Upper lobe of right lung (tissue), 1 donor: ENCODE data around the gene CPSF6. TPM values are rescaled to one million over a fixed set of nuclear protein-coding genes. Genes with fewer than 3 reads are reported as not detected.

Experiments
- ATAC-seq: fragments of 200-7000 bp; cut with Tn5 transposase; one replicate; pipeline ENCODE4 v1.9.1; 2020; ENCODE audit warnings: mild to moderate bottlenecking, moderate library complexity
- DNase-seq: peaks from one replicate; pipeline ENCODE4 v3.0.0-alpha.2; 2020
- H3K27ac ChIP-seq: fragments of 200-600 bp; one replicate; pipeline ENCODE4 v1.8.0; 2022
- H3K27me3 ChIP-seq: fragments of 200-600 bp; one replicate; pipeline ENCODE4 v1.8.0; 2022; ENCODE audit warnings: mild to moderate bottlenecking
- H3K36me3 ChIP-seq: fragments of 200-600 bp; one replicate; pipeline ENCODE4 v1.8.0; 2022
- H3K4me1 ChIP-seq: fragments of 200-600 bp; one replicate; pipeline ENCODE4 v1.8.0; 2022
- H3K4me3 ChIP-seq: fragments of 200-600 bp; one replicate; pipeline ENCODE4 v1.8.0; 2022; ENCODE audit warnings: mild to moderate bottlenecking
- H3K9me3 ChIP-seq: fragments of 200-600 bp; one replicate; pipeline ENCODE4 v1.8.0; 2022
- CTCF ChIP-seq: fragments of 200-600 bp; IDR thresholded peaks from one replicate; pipeline ENCODE4 v1.8.0; 2022; ENCODE audit warnings: antibody characterized with exemption
- intact Hi-C: fragments of 100-400 bp; cut with DNase I; formaldehyde crosslinking; loops from one replicate; pipeline ENCODE4 v1.11.0; 2022
- total RNA-seq: library from RNA; stranded (reverse); fragmentation: NEBNext Ultra II Directional; extraction: Animal tissue kit (Norgen Biotek cat#: 25700); gene quantifications from one replicate; pipeline ENCODE4 v1.2.1, GENCODE V29; 2021
- donor health status: DM: no; HTN: yes; CAD: no; lungs with severe emphysema.

Gene CPSF6
- total RNA-seq, 1 donor from 2014 or later = 53.4 TPM

- H3K9me3 ChIP-seq = no peaks in the 10 kb centered on the region
- no peak overlapping the region for H3K27ac ChIP-seq
- no peak for DNase-seq
- no peaks in the 10 kb centered on the region for H3K27me3 ChIP-seq
- no peak overlapping the region for H3K4me3 ChIP-seq
- intact Hi-C loops = no loop called here
- H3K4me1 ChIP-seq = peaks cover 7% of the 10 kb centered on the region
- no peak for TF ChIP-seq CTCF
- no peaks in the 10 kb centered on the region for H3K36me3 ChIP-seq
- ATAC-seq = no peak
Observed at GRCh38 chr12:69278814-69279782, 39.7 kb downstream of the CPSF6 start.

- H3K27ac ChIP-seq = no peak overlapping the region
- H3K27me3 ChIP-seq = no peaks in the 10 kb centered on the region
- intact Hi-C loops = no loop called here
- peak; percentile 91 for ATAC-seq
- H3K4me1 ChIP-seq = peaks cover 9% of the 10 kb centered on the region
- TF ChIP-seq CTCF = peak; percentile 22
- H3K4me3 ChIP-seq = peak overlapping the region; percentile 34
- no peaks in the 10 kb centered on the region for H3K9me3 ChIP-seq
- DNase-seq = peak; percentile 87
- no peaks in the 10 kb centered on the region for H3K36me3 ChIP-seq
Observed at GRCh38 chr12:69284131-69284530, 44.8 kb downstream of the CPSF6 start.

DNA sequence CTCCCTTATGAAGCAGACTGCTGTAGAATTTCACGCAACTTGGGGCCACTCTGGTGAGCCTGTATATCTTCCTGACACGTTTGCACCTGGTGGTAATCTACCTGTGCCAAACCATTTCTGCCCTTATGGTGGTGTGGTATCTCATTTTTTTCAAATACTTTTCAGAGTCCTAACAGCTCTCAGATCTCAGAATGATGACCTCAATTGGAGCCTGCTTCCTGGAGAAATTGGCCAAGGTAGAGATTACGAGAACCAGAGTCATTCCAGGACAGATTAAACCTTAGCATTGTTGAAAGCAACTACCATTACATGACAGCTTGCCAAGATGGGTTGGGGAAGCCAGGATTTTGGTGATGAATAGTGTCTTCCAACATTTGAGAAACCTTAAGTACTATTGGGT lies 48.2 kb downstream of the CPSF6 start:
- peaks cover 9% of the 10 kb centered on the region for H3K4me1 ChIP-seq
- H3K36me3 ChIP-seq = no peaks in the 10 kb centered on the region
- TF ChIP-seq CTCF = no peak
- H3K27me3 ChIP-seq = no peaks in the 10 kb centered on the region
- DNase-seq = no peak
- H3K27ac ChIP-seq = no peak overlapping the region
- H3K9me3 ChIP-seq = no peaks in the 10 kb centered on the region
- H3K4me3 ChIP-seq = no peak overlapping the region
- no peak for ATAC-seq
- intact Hi-C loops = no loop called here

DNA sequence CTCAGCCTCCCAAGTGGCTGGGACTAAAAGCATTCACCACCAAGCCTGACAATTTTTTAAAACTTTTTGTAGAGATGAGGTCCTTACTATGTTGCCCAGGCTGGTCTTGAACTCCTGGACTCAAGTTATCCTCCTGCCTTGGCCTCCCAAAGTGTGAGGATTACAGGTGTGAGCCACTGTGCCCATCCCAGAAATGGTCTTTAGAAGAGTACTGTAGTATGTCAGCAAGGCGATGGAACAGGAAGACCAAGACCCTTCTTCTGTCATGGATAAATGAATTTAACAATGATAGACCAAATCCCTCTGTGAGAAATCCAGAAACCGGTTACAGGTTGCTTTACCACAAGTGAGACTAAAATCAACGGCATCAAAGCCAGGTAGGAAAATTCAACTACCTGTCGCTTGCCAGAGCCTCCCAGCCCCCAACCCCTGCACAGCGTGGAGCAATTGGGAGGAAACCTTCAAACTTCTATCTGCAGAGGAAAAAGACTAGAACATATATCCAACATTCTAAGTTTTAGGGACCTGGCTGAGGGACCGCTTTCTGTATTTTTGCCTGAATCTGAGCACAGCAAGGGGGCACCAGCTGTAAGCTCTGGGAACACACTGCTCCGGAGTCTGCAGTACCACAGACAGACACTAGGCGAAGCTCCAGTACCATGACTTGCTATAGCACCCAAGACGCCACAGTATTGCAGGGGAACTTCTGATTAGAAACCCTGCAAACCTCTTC lies 51.3 kb downstream of the CPSF6 start:
- Histone ChIP-seq H3K36me3 (no peaks in the 10 kb centered on the region), H3K27me3 (no peaks in the 10 kb centered on the region), H3K9me3 (no peaks in the 10 kb centered on the region), H3K4me3 (no peak overlapping the region), H3K27ac (no peak overlapping the region), H3K4me1 (no peaks in the 10 kb centered on the region)
- ATAC-seq (peak; percentile 100), DNase-seq (peak; percentile 73)
- TF ChIP-seq CTCF = peak; percentile 85
- intact Hi-C loops = no loop called here

GRCh38 chr12:69291278-69291593 lies 51.9 kb downstream of the CPSF6 start:
- no peak overlapping the region for H3K4me3 ChIP-seq
- DNase-seq (no peak), ATAC-seq (no peak)
- intact Hi-C loops = no loop called here
- no peak overlapping the region for H3K27ac ChIP-seq
- no peaks in the 10 kb centered on the region for H3K4me1 ChIP-seq
- H3K9me3 ChIP-seq = no peaks in the 10 kb centered on the region
- H3K36me3 ChIP-seq = no peaks in the 10 kb centered on the region
- no peaks in the 10 kb centered on the region for H3K27me3 ChIP-seq
- TF ChIP-seq CTCF = no peak
